ENCODE results near the gene C5AR1. TPM values are rescaled to one million over a fixed set of nuclear protein-coding genes. Genes with fewer than 3 reads are reported as not detected.

The C5AR1 gene
- total RNA-seq, 1 experiment from 2014 or later: 8.5 TPM

GRCh38 chr19:47302249-47302648 lies 7.4 kb upstream of the C5AR1 start:
- POLR2A ChIA-PET (ENCODE audit: unreplicated experiment): interaction anchor here (0.6 kb wide), 2 partner anchors 9 to 100 kb away, joined by 3 to 19 read pairs; no protein-coding TSS in a partner anchor

GRCh38 chr19:47303966-47304365 lies 5.7 kb upstream of the C5AR1 start:
- H3K27me3 ChIP-seq (ENCODE audit: insufficient read depth, low read depth): no peaks in the 10 kb centered on the region
- H3K9me3 ChIP-seq (ENCODE audit: insufficient read depth, low read depth): no peaks in the 10 kb centered on the region
- CTCF ChIA-PET: no interaction called here
- no peaks in the 10 kb centered on the region for H3K79me2 ChIP-seq (ENCODE audit: low read depth)
- no peak overlapping the region for H3K4me2 ChIP-seq
- no peaks in the 10 kb centered on the region for H4K20me1 ChIP-seq (ENCODE audit: insufficient read depth)
- H3F3A ChIP-seq (ENCODE audit: insufficient read depth, low read depth): no peaks in the 10 kb centered on the region; the same call in 1 of the 2 replicates
- DNase-seq: no peak
- no TSS peak for BruUV-seq (replicated peaks)
- no peak overlapping the region for H2AFZ ChIP-seq
- TF ChIP-seq EZH2 (IDR thresholded peaks at IDR 0.05; ENCODE audit: low read depth) (no peak), CTCF (conservative IDR thresholded peaks at IDR 0.05) (no peak)
- intact Hi-C loops (cut with micrococcal nuclease; ENCODE audit: unreplicated experiment): no loop called here
- no peaks in the 10 kb centered on the region for H3K9me2 ChIP-seq (ENCODE audit: insufficient read depth)
- H3K27ac ChIP-seq: no peak overlapping the region
- no peak overlapping the region for H3K4me3 ChIP-seq
- H3K36me3 ChIP-seq (ENCODE audit: low read depth): no peaks in the 10 kb centered on the region
- POLR2A ChIA-PET (ENCODE audit: unreplicated experiment): no interaction called here
- H3K4me1 ChIP-seq (replicated peaks; ENCODE audit: insufficient read depth): peaks cover 13% of the 10 kb centered on the region

More at GRCh38 chr19:47302249-47302648, 7.4 kb upstream of the C5AR1 start:
- H3K9me2 ChIP-seq (ENCODE audit: insufficient read depth): no peaks in the 10 kb centered on the region
- H3K4me1 ChIP-seq (replicated peaks; ENCODE audit: insufficient read depth): peaks cover 5% of the 10 kb centered on the region
- no peak for TF ChIP-seq CTCF (conservative IDR thresholded peaks at IDR 0.05)
- TF ChIP-seq EZH2 (IDR thresholded peaks at IDR 0.05; ENCODE audit: low read depth): no peak
- no peak overlapping the region for H2AFZ ChIP-seq
- no peak overlapping the region for H3K4me2 ChIP-seq
- H4K20me1 ChIP-seq (ENCODE audit: insufficient read depth): no peaks in the 10 kb centered on the region
- CTCF ChIA-PET: no interaction called here
- H3K36me3 ChIP-seq (ENCODE audit: low read depth): no peaks in the 10 kb centered on the region
- no peak overlapping the region for H3K4me3 ChIP-seq
- no peaks in the 10 kb centered on the region for H3K9me3 ChIP-seq (ENCODE audit: insufficient read depth, low read depth)
- intact Hi-C loops (cut with micrococcal nuclease; ENCODE audit: unreplicated experiment): no loop called here
- H3K79me2 ChIP-seq (ENCODE audit: low read depth): no peaks in the 10 kb centered on the region
- no peaks in the 10 kb centered on the region for H3K27me3 ChIP-seq (ENCODE audit: insufficient read depth, low read depth)
- no peaks in the 10 kb centered on the region; the same call in 1 of the 2 replicates for H3F3A ChIP-seq (ENCODE audit: insufficient read depth, low read depth)
- no peak for DNase-seq
- BruUV-seq (replicated peaks): no TSS peak
- no peak overlapping the region for H3K27ac ChIP-seq

- POLR2A ChIA-PET (ENCODE audit: unreplicated experiment): no interaction called here
- intact Hi-C loops (cut with micrococcal nuclease; ENCODE audit: unreplicated experiment): loop anchor here (5.0 kb wide), 1 partner anchor 42 kb away; the partner anchor contains the start of gene DHX34
- H2AFZ ChIP-seq: no peak overlapping the region
These were observed 4.3 kb upstream of the C5AR1 start for GRCh38 chr19:47305309-47305751.

More at GRCh38 chr19:47305309-47305751, 4.3 kb upstream of the C5AR1 start:
- no peaks in the 10 kb centered on the region for H3K79me2 ChIP-seq (ENCODE audit: low read depth)
- no TSS peak for BruUV-seq (replicated peaks)
- TF ChIP-seq EZH2 (IDR thresholded peaks at IDR 0.05; ENCODE audit: low read depth) (no peak), CTCF (conservative IDR thresholded peaks at IDR 0.05) (peak; percentile 99)
- no peaks in the 10 kb centered on the region for H3K9me3 ChIP-seq (ENCODE audit: insufficient read depth, low read depth)
- H3K9me2 ChIP-seq (ENCODE audit: insufficient read depth): no peaks in the 10 kb centered on the region
- no peaks in the 10 kb centered on the region for H3K27me3 ChIP-seq (ENCODE audit: insufficient read depth, low read depth)
- H3K36me3 ChIP-seq (ENCODE audit: low read depth): no peaks in the 10 kb centered on the region
- DNase-seq: peak; percentile 64 to 65
- CTCF ChIA-PET: interaction anchor here (0.7 kb wide), 1 partner anchor 123 kb away, joined by 12 read pairs; no protein-coding TSS in a partner anchor
- H3K4me2 ChIP-seq: peak overlapping the region; percentile 57
- no peaks in the 10 kb centered on the region for H4K20me1 ChIP-seq (ENCODE audit: insufficient read depth)
- H3K4me3 ChIP-seq: peak overlapping the region; percentile 7; the same call in 1 of the 2 replicates
- H3F3A ChIP-seq (ENCODE audit: insufficient read depth, low read depth): peaks cover 6% of the 10 kb centered on the region; the same call in 1 of the 2 replicates
- no peak overlapping the region for H3K27ac ChIP-seq
- H3K4me1 ChIP-seq (replicated peaks; ENCODE audit: insufficient read depth): peaks cover 15% of the 10 kb centered on the region

Measured in PC-9 (cell line).